Measurements from ENCODE around the gene TAF11.
"Not testable (repeated sequence)": the region's sequence is repeated elsewhere in the genome, so short reads cannot be mapped to it uniquely, and the experiment has no call there.

Gene TAF11

DNA sequence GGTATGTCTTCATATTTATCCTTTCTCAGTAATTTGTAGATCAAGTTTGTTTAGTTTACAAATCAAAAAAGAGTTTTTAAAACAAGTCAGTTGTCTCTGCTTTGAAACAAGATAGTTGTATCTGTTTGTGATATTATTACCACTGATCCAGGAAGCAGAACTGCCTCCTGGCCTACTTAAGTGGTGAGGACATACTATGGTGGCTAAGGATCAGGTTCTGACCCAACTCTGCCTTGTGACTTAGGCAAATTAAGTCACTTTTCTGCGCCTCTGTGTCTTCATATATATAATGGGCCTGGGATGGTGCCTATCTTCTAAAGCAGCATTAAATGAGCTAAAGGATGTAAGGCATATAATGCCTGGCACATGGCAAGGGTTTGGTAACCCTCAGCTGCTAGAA is 9.9 kb upstream of the TAF11 start:
- peaks cover 0 to 24% (median 0%) of the 10 kb centered on the region in 11 experiments; a peak in 4 of 22 replicates for H3K36me3 ChIP-seq
- H4K20me1 ChIP-seq, result peaks cover 0 to 100% (median 13%) of the 10 kb centered on the region in 11 experiments; a peak in 11 of 22 replicates
- no peak overlapping the region for H3K9ac ChIP-seq
- H3K27ac ChIP-seq, result no peak overlapping the region
- H3K9me3 ChIP-seq (replicated peaks in 1 of 11), result no peaks in the 10 kb centered on the region
- H3K27me3 ChIP-seq, result no peaks in the 10 kb centered on the region
- peaks cover 11 to 78% (median 24%) of the 10 kb centered on the region in 10 experiments for H3K4me1 ChIP-seq
- peak overlapping the region in 2 of 11 experiments; percentile 36 to 69; a peak in 4 of 22 replicates for H3K4me2 ChIP-seq
- no peak overlapping the region for H3K4me3 ChIP-seq
- TF ChIP-seq Cebpa-rat (IDR thresholded peaks at IDR 0.05), result no peak

DNA sequence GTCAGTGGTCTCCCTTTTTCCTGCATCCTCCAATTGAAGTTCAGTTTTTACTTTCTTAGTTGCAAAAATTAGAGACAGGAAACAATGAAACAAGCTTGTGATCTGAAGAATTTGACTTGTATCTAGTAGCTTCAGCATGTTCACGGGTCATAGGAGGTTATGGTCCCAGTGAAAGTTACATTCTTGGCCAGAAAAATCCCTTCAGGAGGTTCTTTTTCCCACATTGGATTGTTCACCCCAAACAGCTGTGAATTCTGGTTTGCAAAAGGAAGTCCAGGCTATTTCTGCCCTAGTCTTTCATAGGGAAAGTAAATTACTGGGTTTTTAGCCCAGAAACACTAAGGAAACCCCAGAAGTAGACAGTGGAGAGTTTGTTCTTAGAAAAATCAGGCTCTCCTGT is 9.3 kb upstream of the TAF11 start:
- no peak for TF ChIP-seq Cebpa-rat (IDR thresholded peaks at IDR 0.05)
- peak overlapping the region in 1 of 11 experiments; percentile 23; a peak in 1 of 22 replicates for H3K9ac ChIP-seq
- no peaks in the 10 kb centered on the region for H3K27me3 ChIP-seq
- peaks cover 17 to 84% (median 27%) of the 10 kb centered on the region in 10 experiments for H3K4me1 ChIP-seq
- H4K20me1 ChIP-seq, result peaks cover under 1 to 100% (median 14%) of the 10 kb centered on the region in 11 experiments; a peak in 11 of 22 replicates
- H3K4me3 ChIP-seq, result no peak overlapping the region
- no peaks in the 10 kb centered on the region for H3K9me3 ChIP-seq (replicated peaks in 1 of 11)
- H3K27ac ChIP-seq, result no peak overlapping the region
- H3K4me2 ChIP-seq, result peak overlapping the region in 6 of 11 experiments; percentile 10 to 69 (median 19); a peak in 8 of 22 replicates
- peaks cover 0 to 19% (median 0%) of the 10 kb centered on the region in 11 experiments; a peak in 3 of 22 replicates for H3K36me3 ChIP-seq

DNA sequence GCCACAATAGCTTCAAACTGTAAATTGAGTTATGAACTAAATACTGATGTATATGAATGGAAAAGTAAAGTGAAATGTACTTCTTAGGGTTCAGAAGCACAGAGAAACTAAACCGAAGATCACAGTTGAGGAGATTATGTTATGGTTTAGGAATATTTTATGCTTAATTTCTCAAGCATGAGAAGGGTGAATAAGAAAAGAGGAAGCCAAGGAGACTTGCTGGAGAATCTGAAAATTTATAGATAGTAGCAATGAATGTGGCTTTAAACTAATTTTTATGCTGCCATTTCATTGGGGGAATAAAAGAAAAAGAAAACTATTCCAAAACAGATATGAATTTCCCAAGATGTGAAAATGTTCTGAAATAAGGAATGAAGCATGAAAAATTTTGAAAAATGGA is 6.9 kb upstream of the TAF11 start:
- H3K4me2 ChIP-seq, result peak overlapping the region; percentile 13 to 58 (median 30); a peak in 18 of 22 replicates
- H3K27me3 ChIP-seq, result no peaks in the 10 kb centered on the region
- H3K4me3 ChIP-seq, result no peak overlapping the region
- H4K20me1 ChIP-seq, result peaks cover 3 to 90% (median 18%) of the 10 kb centered on the region in 11 experiments; a peak in 12 of 22 replicates
- peaks cover 38 to 78% (median 47%) of the 10 kb centered on the region in 10 experiments for H3K4me1 ChIP-seq
- no peak for TF ChIP-seq Cebpa-rat (IDR thresholded peaks at IDR 0.05)
- H3K9me3 ChIP-seq (replicated peaks in 1 of 11), result no peaks in the 10 kb centered on the region
- peaks cover 0 to 8% (median 0%) of the 10 kb centered on the region in 11 experiments; a peak in 3 of 22 replicates for H3K36me3 ChIP-seq
- H3K27ac ChIP-seq, result no peak overlapping the region
- H3K9ac ChIP-seq, result peak overlapping the region in 1 of 11 experiments; percentile 7; a peak in 2 of 22 replicates

DNA sequence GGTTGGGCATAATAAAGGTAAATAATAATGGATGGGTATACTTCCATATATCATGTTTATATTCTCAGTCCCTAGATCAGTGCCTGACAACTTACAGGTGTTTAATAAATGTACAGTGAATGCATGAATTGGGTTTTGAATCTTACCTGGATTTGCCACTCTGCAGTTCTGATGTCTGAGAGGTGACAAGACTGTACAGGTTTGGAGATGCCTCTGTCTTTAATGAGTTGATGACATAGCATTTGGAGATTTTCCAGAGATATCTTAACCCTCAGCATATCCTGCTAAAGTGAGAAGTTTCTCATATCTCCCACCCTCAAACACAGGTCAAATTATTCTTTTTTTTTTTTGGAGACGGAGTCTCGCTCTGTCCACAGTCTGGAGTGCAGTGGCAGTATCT is 3.5 kb upstream of the TAF11 start:
- Histone ChIP-seq H3K4me3 (peak overlapping the region in 6 of 10 experiments; percentile 92 to 100 (median 96); a peak in 11 of 20 replicates), H3K9me3 (replicated peaks in 1 of 11) (no peaks in the 10 kb centered on the region), H3K9ac (peak overlapping the region in 6 of 11 experiments; percentile 10 to 92 (median 86); a peak in 5 of 22 replicates), H3K4me2 (peak overlapping the region; percentile 87 to 99 (median 97)), H3K27me3 (no peaks in the 10 kb centered on the region), H3K4me1 (peaks cover 40 to 64% (median 50%) of the 10 kb centered on the region in 10 experiments), H4K20me1 (peaks cover 3 to 56% (median 18%) of the 10 kb centered on the region in 11 experiments; a peak in 11 of 22 replicates), H3K36me3 (peaks cover 0 to 7% (median 0%) of the 10 kb centered on the region in 11 experiments; a peak in 3 of 22 replicates), H3K27ac (peak overlapping the region in 1 of 11 experiments; percentile 84; a peak in 1 of 22 replicates)
- no peak for TF ChIP-seq Cebpa-rat (IDR thresholded peaks at IDR 0.05)

DNA sequence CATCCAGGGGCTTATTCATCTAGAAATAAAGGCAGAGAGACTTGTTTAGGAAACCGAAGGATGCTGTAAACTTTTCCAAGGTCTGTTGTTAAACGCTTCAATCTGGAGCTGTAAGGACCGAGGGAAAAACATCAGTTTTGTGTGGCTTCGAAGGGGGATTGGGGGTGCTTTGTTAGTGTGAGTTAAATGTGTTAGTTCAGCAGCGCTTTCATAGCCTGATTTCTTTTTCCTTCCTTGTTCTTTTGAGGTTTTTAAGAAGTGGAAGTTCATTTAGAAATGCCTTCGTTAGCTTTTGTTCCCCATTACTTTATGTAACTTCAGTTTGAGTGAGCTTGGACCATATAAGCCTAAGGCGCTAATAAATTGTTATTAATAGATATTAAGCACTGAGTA is 2.7 kb upstream of the TAF11 start:
- H3K4me3 ChIP-seq, result peak overlapping the region; percentile 75 to 100 (median 96)

DNA sequence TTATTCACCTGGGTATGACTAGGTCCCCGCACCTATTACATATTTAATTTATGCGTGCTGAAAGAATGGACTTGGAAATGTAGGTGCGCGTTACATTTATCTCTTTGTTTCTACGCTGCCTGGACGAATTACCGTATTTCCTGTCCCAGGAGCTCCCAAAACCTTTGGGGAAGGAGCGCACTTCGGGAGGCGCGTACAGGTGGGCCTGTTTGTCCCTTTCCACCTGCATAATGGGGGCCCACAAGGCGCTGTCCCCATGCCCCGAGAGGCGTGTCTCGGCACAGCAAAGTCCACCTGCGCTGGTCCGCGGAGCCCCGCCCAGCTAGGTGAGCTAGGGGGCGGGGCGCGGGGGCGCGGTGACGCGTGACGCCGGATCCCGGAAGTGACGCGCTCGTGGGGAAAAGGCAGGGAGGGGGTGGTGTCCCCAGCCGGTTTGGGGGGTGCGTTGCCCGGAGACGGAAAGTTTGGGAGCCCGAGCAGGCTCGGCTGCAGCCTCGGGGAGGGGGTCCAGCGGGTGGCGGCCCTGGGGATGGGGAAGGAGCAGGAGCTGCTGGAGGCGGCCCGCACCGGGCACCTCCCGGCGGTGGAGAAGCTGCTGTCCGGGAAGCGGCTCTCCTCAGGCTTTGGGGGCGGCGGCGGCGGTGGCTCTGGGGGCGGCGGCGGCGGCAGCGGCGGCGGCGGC is 1.2 kb upstream of the TAF11 start, which contains the start of gene ANKS1A:
Gene ANKS1A, plus strand, starts transcription at position 382 of the 682 bp plus-strand sequence. Its CDS starts 148 bp downstream, at position 530.
- Histone ChIP-seq H3K27me3 (no peaks in the 10 kb centered on the region), H3K4me2 (peak within 1 kb of the TSS; percentile 87 to 99 (median 97)), H3K9ac (peak within 1 kb of the TSS; percentile 82 to 94 (median 89)), H4K20me1 (peaks cover 2 to 38% (median 23%) of the 10 kb centered on the region in 11 experiments; a peak in 14 of 22 replicates), H3K9me3 (replicated peaks in 1 of 11) (peaks cover 0 to 4% (median 0%) of the 10 kb centered on the region in 11 experiments; a peak in 6 of 22 replicates), H3K4me3 (peak within 1 kb of the TSS; percentile 75 to 100 (median 96)), H3K27ac (peak within 1 kb of the TSS; percentile 69 to 90 (median 84)), H3K36me3 (peaks cover 6 to 20% (median 16%) of the 10 kb centered on the region in 11 experiments), H3K4me1 (peaks cover 40 to 52% (median 48%) of the 10 kb centered on the region in 10 experiments)
- TF ChIP-seq Cebpa-rat (IDR thresholded peaks at IDR 0.05), result no peak

More for the DNA sequence above, 2.7 kb upstream of the TAF11 start:
- peak overlapping the region; percentile 67 to 90 (median 84); a peak in 17 of 22 replicates for H3K27ac ChIP-seq
- no peaks in the 10 kb centered on the region for H3K27me3 ChIP-seq
- peaks cover 0 to 49% (median 18%) of the 10 kb centered on the region in 11 experiments; a peak in 12 of 22 replicates for H4K20me1 ChIP-seq
- H3K4me1 ChIP-seq, result peaks cover 48 to 65% (median 58%) of the 10 kb centered on the region in 10 experiments
- no peak for TF ChIP-seq Cebpa-rat (IDR thresholded peaks at IDR 0.05)
- no peaks in the 10 kb centered on the region for H3K9me3 ChIP-seq (replicated peaks in 1 of 11)
- H3K4me2 ChIP-seq, result peak overlapping the region; percentile 87 to 99 (median 97)
- peaks cover 0 to 7% (median 4%) of the 10 kb centered on the region in 11 experiments; a peak in 7 of 22 replicates for H3K36me3 ChIP-seq
- peak overlapping the region; percentile 82 to 94 (median 89) for H3K9ac ChIP-seq

DNA sequence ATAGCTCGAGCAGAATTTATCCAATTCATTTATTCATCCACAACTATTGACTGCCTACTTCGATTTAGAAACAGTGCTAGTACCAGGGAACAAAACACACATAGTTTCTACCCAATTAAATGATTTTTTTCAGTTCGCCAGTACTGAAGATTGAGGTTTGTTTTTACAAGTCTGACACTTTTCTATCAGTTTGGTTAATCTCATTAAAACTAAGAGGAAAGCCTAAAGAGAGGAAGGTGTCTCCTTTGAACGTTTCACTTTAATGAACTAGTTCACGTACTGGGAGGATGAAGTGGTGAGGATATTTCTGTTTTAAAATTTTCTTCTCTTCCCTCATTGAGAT is 643 bp upstream of the TAF11 start:
- H3K27ac ChIP-seq, result peak overlapping the region; percentile 67 to 90 (median 84); a peak in 21 of 22 replicates
- no peaks in the 10 kb centered on the region for H3K27me3 ChIP-seq

DNA sequence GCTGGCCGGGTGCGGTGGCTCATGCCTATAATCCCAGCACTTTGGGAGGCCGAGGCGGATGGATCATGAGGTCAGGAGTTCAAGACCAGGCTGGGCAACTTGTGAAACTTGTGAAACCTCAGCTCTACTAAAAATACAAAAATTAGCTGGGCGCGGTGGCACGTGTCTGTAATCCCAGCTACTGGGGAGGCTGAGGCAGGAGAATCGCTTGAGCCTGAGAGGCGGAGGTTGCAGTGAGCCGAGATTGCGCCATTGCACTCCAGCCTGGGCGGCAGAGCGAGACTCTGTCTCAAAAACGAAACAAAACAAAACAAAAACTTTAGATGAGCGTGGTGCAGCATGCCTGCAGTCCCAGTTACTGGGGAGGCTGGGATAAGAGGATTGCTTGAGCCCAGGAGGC is 2.0 kb downstream of the TAF11 start:
- Histone ChIP-seq H3K36me3 (peaks cover 15 to 52% (median 48%) of the 10 kb centered on the region in 11 experiments), H3K4me2 (peak overlapping the region; percentile 82 to 99 (median 93)), H4K20me1 (peaks cover 0 to 38% (median 12%) of the 10 kb centered on the region in 11 experiments; a peak in 12 of 22 replicates), H3K4me1 (peaks cover 22 to 29% (median 28%) of the 10 kb centered on the region in 10 experiments), H3K27ac (peak overlapping the region in 4 of 11 experiments; percentile 0 to 86 (median 8); a peak in 5 of 22 replicates), H3K4me3 (peak overlapping the region in 5 of 10 experiments; percentile 6 to 97 (median 94); a peak in 4 of 20 replicates), H3K9ac (peak overlapping the region in 10 of 11 experiments; percentile 26 to 94 (median 86); a peak in 10 of 22 replicates)
- TF ChIP-seq Cebpa-rat (IDR thresholded peaks at IDR 0.05), result peak in 4 of 11 experiments; percentile 11 to 48 (median 39); a peak in 3 of 22 replicates
- H3K27me3 ChIP-seq; H3K9me3 ChIP-seq (replicated peaks in 1 of 11): not testable (repeated sequence)

More for the DNA sequence above, 643 bp upstream of the TAF11 start:
- peaks cover 4 to 38% (median 23%) of the 10 kb centered on the region in 11 experiments; a peak in 15 of 22 replicates for H4K20me1 ChIP-seq
- peaks cover 6 to 25% (median 21%) of the 10 kb centered on the region in 11 experiments for H3K36me3 ChIP-seq
- H3K4me1 ChIP-seq, result peaks cover 38 to 51% (median 47%) of the 10 kb centered on the region in 10 experiments
- H3K9me3 ChIP-seq (replicated peaks in 1 of 11), result peaks cover 0 to 5% (median 0%) of the 10 kb centered on the region in 11 experiments; a peak in 6 of 22 replicates
- H3K4me2 ChIP-seq, result peak overlapping the region; percentile 87 to 99 (median 97)
- H3K9ac ChIP-seq, result peak overlapping the region; percentile 82 to 94 (median 89)
- no peak for TF ChIP-seq Cebpa-rat (IDR thresholded peaks at IDR 0.05)
- peak overlapping the region; percentile 75 to 100 (median 96) for H3K4me3 ChIP-seq
